Peyer's patch (tissue), 4 donors: ENCODE data around the gene MBD2. TPM values are rescaled to one million over a fixed set of nuclear protein-coding genes. Genes with fewer than 3 reads are reported as not detected.

ENCODE experiments used
- DNase-seq, 3 donors: peaks; one replicate each; pipeline ENCODE4 v3.0.0-alpha.2; 2017 to 2019
- H3K27ac ChIP-seq, 4 donors: fragments of 200-600 bp; sonication (generic); one replicate each; pipeline ENCODE4 v1.5.1; 2016 to 2019
- H3K27me3 ChIP-seq, 2 donors: fragments of 200-600 bp; sonication (generic); one replicate each; pipeline ENCODE4 v1.5.1; 2019
- H3K36me3 ChIP-seq, 3 donors: fragments of 200-600 bp; sonication (generic); one replicate each; pipeline ENCODE4 v1.5.1; 2016 to 2019
- H3K4me1 ChIP-seq, 4 donors: fragments of 200-600 bp; sonication (generic); one replicate each; pipeline ENCODE4 v1.5.1; 2016 to 2019
- H3K4me3 ChIP-seq, 4 donors: fragments of 200-600 bp; sonication (generic); 1 replicate in 3 of 4; 2 replicates in 1 of 4; pipeline ENCODE4 v1.5.1; 2016 to 2019; ENCODE audit warnings: mild to moderate bottlenecking in 1 of 4
- H3K9me3 ChIP-seq, 4 donors: fragments of 200-600 bp; sonication (generic); one replicate each; pipeline ENCODE4 v1.5.1; 2016 to 2019; ENCODE audit warnings: mild to moderate bottlenecking in 1 of 4
- POLR2A ChIP-seq, 2 donors: fragments of 450-650 bp; IDR thresholded peaks; one replicate each; pipeline ENCODE4 v1.5.1; 2017; ENCODE audit warnings: antibody characterized with exemption in 2 of 2, mild to moderate bottlenecking in 2 of 2, moderate library complexity in 2 of 2
- total RNA-seq, 4 donors: library from RNA; depleted of rRNA; stranded (reverse); fragments of >200 nt; gene quantifications; one replicate each; pipeline ENCODE4 v1.1.0, GENCODE V29; 2016
- TF ChIP-seq, protein P1 (sequence below), 6 experiments: fragments of 450-650 bp in 4 of 6; fragments of 200-600 bp in 2 of 6; sonication (generic) in 1 of 6; IDR thresholded peaks; one replicate each; pipeline ENCODE4 v1.5.1; 2017 to 2019; ENCODE audit warnings: antibody characterized with exemption in 6 of 6, mild to moderate bottlenecking in 3 of 6, moderate library complexity in 1 of 6

MBD2 gene
- total RNA-seq, 4 donors from 2014 or later = 27.5 to 44.6 (median 34.0) TPM

DNA sequence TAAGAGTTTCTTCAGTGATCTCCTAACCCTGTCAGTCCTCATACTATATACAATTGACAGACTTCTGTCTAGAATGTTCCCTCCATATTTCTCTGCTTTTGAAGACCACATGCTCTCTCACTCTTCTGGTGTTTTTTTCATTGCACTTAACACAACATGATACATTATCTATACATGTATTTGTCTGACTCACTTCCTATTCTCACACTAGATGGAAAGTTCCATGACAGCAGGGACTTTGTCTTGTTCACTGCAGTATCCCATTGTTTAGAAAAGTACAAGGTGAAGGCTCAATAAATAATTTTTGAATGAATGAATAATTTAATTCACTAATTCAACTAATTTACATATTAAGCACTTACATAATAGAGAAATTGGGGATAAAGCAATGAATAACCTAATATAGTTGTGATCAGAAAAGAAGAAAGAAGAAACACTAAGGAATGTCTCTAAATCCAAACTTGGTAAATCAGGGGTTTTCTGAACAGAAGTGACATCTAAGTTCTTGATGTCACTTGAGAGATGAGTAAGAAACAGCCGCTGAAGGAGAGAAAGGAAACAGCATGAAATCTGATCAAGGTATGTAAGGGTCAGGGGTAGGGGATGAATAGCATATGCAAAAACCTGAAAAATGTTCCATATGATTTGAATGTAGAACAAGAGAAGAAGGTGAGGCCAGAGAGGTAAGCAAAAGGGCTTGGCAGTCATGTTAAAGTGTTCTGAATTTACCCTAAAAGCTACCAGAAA is 42.4 kb downstream of the MBD2 start:
- no peaks in the 10 kb centered on the region for H3K9me3 ChIP-seq
- no peak overlapping the region for H3K4me3 ChIP-seq
- H3K36me3 ChIP-seq = no peaks in the 10 kb centered on the region
- H3K4me1 ChIP-seq = no peaks in the 10 kb centered on the region
- no peaks in the 10 kb centered on the region for H3K27me3 ChIP-seq
- no peak for DNase-seq
- no peak overlapping the region for H3K27ac ChIP-seq
- TF ChIP-seq, protein P1, sequence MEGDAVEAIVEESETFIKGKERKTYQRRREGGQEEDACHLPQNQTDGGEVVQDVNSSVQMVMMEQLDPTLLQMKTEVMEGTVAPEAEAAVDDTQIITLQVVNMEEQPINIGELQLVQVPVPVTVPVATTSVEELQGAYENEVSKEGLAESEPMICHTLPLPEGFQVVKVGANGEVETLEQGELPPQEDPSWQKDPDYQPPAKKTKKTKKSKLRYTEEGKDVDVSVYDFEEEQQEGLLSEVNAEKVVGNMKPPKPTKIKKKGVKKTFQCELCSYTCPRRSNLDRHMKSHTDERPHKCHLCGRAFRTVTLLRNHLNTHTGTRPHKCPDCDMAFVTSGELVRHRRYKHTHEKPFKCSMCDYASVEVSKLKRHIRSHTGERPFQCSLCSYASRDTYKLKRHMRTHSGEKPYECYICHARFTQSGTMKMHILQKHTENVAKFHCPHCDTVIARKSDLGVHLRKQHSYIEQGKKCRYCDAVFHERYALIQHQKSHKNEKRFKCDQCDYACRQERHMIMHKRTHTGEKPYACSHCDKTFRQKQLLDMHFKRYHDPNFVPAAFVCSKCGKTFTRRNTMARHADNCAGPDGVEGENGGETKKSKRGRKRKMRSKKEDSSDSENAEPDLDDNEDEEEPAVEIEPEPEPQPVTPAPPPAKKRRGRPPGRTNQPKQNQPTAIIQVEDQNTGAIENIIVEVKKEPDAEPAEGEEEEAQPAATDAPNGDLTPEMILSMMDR (IDR thresholded peaks at IDR 0.05) = no peak
- no peak for TF ChIP-seq POLR2A (IDR thresholded peaks at IDR 0.05)

DNA sequence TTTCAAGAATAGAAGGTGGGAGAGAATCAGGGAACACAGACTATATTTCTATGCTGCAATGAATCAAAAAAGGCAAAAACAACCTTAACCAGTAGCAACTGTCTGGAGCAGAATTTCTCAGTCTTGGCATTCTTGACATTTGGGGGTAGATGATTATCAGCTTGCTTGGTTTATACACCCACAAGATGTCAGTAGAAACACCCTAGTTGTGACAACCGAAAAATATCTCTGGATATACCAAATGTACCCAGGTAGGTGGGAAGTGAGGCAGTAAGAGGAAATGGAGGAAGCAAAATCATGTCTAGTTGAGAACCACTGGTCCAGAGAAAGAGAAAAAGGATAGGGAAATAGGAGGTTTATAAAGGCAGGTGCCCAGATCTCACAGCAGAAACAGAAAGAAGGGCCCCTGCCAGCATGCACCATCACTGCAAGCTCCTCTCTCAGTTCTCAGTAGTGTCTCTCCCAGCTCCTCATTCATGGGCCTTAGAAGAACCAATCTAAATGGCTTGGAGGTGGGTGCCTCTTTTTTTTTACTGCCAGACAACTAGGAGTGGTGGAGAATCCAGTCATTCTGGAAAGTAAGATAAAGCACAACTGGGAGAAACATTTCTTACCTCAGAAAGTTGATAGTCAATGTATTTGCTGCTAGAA is 50.4 kb downstream of the MBD2 start:
- H3K4me1 ChIP-seq = no peaks in the 10 kb centered on the region
- H3K4me3 ChIP-seq = no peak overlapping the region
- no peak overlapping the region for H3K27ac ChIP-seq
- no peaks in the 10 kb centered on the region for H3K27me3 ChIP-seq
- H3K9me3 ChIP-seq = no peaks in the 10 kb centered on the region
- TF ChIP-seq, protein P1 (IDR thresholded peaks at IDR 0.05) = no peak
- no peak for TF ChIP-seq POLR2A (IDR thresholded peaks at IDR 0.05)
- DNase-seq = no peak
- H3K36me3 ChIP-seq = peaks cover 0 to 11% (median 0%) of the 10 kb centered on the region in 3 donors

DNA sequence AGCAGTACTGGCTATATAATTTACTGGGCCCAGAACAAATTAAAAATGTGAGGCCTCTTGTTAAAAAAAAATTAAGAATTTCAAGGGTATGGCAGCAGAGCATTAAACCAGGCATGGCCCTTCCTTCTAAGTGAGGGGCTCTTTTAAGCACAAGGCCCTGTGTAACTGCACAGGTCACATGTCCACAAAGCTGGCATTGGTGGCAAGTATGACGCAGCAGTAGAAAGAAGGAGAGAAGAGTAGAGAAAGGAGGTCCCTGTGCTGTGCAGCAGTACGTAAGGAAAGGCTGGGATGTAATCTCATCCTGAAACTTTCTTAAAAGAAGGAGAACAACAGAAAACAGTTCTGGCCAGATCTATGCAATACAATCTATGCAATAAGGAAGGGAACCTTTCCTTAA is 51.2 kb downstream of the MBD2 start:
- Histone ChIP-seq H3K27ac (no peak overlapping the region), H3K27me3 (no peaks in the 10 kb centered on the region), H3K4me1 (no peaks in the 10 kb centered on the region), H3K9me3 (no peaks in the 10 kb centered on the region), H3K4me3 (no peak overlapping the region), H3K36me3 (peaks cover 0 to 11% (median 0%) of the 10 kb centered on the region in 3 donors)
- TF ChIP-seq, protein P1 (IDR thresholded peaks at IDR 0.05) = no peak
- TF ChIP-seq POLR2A (IDR thresholded peaks at IDR 0.05) = no peak
- DNase-seq = no peak

DNA sequence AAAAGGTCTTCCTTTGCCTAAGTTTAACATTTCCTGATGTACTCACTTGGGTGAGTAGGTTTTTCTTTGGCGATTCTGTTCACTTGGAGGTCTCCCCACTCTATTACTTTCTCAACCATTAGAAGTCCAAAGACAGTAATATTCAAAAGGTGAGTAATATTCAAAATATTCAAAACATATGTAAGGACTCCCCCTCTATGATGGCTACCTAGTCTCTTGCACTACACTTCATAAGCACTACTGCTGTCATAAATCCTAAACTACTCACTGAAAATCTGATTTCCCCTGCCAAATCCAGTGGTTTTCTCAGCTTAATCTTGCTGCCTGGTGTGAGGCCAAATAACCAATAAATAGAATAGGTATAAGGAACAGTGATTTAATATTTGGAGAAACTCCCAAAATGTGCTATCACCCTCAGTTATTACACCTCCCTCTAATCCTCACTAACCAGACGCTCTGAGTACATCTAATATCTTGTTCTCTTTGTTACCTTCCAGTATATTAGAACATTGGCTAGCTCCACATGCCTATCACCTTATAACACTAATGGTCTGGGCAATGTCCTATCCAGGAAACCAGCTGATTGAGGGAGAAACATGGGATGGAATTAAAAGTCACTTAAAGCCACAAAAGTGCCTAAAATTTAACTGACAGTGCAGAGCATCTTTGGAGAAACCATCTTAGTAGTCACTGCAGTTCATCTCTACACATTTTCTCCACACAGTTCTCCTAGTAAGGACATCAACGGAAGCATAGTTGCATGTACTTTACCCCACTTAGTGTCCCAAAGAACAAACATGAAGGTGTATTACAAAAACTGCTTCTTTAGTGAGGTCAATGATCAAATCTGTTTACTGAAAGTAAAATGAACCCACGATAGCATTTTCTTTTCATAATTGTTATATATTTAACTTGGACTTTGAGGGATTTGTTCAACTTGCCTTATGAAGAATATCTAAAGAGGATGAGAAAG is 54.8 kb downstream of the MBD2 start:
- Histone ChIP-seq H3K36me3 (peaks cover 0 to 20% (median 0%) of the 10 kb centered on the region in 3 donors), H3K27me3 (no peaks in the 10 kb centered on the region), H3K9me3 (no peaks in the 10 kb centered on the region), H3K27ac (no peak overlapping the region), H3K4me1 (no peaks in the 10 kb centered on the region), H3K4me3 (no peak overlapping the region)
- TF ChIP-seq, protein P1 (IDR thresholded peaks at IDR 0.05) = no peak
- no peak for TF ChIP-seq POLR2A (IDR thresholded peaks at IDR 0.05)
- no peak for DNase-seq

DNA sequence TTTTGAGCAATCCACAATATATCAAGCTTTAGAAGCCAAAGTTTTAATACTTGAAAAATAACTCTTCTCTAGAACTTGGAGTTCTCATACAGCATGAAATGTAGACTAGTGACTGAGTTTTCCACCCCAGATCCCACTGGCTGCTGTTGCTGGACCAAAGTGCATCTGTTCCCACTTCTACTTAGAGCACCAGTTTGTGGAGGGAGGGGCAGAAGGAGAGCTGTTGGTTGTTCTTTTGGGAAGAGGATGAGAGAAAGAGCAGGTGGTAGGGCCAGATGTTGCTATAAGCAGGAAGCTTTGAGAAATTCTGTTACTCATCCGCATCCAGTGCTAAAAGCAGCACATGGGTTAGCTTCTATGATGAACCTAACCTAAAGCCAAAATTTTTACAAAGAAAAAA is 59.0 kb downstream of the MBD2 start:
- no peak for TF ChIP-seq POLR2A (IDR thresholded peaks at IDR 0.05)
- TF ChIP-seq, protein P1 (IDR thresholded peaks at IDR 0.05) = no peak
- no peaks in the 10 kb centered on the region for H3K9me3 ChIP-seq
- peaks cover 0 to 48% (median 0%) of the 10 kb centered on the region in 3 donors for H3K36me3 ChIP-seq
- no peak overlapping the region for H3K27ac ChIP-seq
- H3K4me1 ChIP-seq = no peaks in the 10 kb centered on the region
- no peak overlapping the region for H3K4me3 ChIP-seq
- H3K27me3 ChIP-seq = no peaks in the 10 kb centered on the region
- no peak for DNase-seq
